ENCODE measurements around the gene KIF21A.

The KIF21A gene

DNA sequence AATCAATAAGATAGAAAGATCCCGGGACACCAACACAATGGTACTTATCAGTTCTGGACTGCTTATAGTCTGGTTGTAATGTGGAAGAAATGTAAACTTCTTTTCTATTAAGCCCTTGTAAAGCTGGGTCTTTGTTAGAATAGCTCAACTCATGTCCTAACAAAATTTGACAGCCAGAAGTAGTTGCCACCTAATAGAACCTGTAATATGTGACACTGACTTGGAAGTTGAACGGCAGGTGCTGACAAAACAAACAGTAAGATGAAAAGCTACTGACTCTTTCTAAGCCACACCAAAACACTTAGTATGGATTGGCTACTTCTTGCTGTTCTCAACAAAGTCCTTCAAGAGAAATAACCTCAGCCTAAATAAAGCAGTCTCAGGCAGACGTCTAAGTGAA lies 56.6 kb downstream of the KIF21A start:
- DNase-seq (ENCODE audit: low spot score) = no peak

DNA sequence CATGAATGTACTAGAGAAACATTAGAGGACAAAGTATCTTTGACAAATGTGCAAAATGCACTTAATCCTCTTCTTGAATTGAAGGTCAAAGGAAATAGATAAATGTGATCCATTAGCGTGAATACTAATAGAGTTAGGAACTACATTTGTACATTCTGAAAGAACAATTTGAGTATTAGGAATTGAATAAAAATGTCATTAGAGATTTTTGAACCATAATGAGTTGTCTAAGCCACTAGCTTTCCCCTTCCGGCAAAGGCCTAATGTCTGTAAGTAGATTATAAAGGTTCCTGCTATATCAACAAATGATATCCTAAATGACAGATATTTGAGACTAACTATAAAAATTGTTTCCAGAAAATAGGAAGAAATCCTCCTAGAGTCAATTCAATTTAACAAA lies 59.8 kb downstream of the KIF21A start:
- DNase-seq (ENCODE audit: low spot score) = no peak

DNA sequence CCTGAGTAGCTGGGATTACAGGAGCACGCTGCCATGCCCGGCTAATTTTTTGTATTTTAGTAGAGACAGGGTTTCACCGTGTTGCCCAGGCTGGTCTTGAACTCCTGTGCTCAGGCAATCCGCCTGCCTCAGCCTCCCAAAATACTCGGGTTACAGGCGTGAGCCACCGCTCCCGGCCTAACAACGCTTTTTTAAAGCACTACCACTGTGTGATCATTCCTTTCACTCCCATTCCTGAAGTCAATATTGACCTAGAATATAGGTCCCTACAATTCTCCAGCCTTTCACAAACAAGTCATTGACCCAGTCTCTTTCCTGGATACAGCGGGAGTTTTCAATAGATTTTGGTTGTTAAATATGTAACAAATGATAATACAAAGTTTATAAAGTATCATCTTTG lies 62.8 kb downstream of the KIF21A start:
- DNase-seq (ENCODE audit: low spot score) = no peak

DNA sequence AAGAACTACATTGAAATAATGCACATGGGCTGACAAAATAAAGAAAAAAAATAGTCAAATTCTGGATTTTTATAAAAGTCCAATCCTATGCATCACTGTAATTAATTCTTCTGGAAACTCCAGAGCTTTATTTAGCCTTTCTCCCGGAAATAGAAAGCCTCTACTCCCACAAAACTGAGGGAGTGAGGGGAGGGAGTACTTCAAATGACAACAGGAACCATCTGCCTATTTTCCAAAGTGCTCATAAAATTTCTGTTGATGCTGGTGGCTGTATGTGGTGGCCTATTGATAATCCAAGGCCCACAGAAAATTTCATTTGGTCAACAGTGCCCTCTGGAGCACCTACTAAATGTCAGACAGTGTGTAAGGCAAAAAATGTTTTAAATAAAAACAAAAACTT lies 64.6 kb downstream of the KIF21A start:
- DNase-seq (ENCODE audit: low spot score) = no peak

DNA sequence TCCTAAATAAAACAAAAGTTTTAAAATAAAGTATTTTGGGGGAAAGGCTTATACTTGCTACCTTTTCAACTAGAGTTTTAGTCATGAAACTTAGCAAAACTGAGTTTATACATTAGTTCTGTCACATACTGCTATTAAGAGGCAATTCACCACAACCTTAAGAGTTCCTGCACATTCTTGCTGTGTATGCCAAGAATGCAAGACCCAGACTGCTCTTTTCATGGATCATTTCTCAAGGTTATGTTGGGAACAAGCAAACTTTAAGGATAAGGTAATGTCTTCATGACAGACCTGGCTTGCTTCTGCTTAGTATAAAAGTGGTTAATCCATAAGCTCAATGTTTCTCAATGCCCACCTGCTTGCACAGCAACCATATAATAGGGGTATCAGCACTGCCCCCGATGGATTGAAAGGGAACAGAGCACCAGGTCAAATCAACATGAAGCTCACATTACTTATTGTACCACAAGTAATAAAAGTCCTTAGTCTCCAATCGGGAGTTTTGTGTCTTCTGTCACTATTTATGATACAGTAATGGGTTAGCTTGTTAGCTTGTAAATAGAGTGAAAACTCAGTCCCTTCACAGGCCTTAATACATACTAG lies 67.6 kb downstream of the KIF21A start:
- no peak for DNase-seq (ENCODE audit: low spot score)

DNA sequence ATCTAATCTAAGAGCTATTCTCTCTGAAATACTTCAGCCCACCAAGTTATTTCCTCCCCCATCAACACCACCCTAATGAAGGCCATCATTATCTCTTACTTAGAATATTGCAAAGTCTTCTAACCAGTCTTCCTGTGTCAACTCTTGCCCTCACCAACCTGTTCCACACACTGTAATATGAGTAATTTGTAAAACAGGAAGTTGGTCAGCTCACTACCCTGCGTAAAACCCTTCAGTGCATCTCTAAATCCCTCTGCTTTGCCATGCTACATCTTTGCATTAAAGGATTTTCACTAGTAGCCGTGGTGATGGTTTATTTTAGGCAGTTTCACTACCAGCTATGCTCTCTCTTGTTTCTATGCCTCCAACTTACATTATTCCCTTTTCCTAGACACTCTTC lies 70.0 kb downstream of the KIF21A start:
- DNase-seq (ENCODE audit: low spot score) = peak; percentile 11

DNA sequence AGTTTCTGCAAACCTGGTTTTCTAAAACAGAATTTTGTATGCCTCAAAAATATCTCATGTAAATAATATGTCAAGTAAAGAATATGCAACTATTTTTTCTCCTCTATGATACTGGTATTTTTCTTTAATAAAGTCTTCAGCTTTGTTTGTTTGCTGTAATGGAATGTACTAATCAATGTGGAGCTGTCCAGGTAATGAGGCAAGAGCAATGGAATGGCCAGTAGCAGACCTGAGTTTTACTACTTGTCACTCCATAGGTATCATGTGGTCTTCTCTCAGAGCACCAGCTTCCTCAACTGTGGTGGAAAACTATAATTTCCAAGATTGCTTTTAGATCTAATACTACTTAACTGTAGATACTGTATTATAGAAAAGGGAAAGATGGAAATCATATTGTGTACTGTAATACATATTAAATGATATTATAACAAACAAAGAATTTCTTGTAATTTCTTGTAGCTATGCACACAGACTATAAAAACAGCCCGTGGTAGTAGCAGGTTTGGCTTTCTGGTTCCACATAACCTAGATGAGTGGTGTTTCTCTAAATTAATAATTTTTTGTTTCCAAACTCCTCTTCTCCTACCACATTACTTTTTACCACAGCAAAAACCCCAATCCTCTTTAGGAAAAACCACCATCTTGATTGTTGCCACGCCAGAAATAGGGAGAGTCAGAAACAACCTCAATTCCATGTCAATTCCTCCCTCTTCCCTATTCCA lies 70.6 kb downstream of the KIF21A start:
- DNase-seq (ENCODE audit: low spot score) = no peak

DNA sequence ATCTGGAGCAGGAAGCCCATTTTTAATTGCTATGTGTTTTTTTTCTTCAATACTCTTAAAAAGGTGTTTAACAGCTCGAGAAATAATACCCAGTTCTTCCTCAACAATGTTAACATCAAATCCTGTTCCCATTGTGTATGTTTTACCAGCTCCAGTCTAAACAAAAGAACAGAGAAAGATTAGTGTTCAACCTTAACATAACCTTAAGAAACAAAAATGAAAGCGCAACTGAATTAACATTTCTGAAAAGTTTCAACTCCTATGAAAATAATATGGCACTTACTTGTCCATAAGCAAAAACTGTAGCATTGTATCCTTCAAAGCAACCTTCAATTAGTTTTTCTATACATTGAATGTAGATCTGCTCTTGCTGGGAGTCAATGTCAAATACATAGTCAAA lies 73.2 kb downstream of the KIF21A start:
- DNase-seq (ENCODE audit: low spot score) = no peak

DNA sequence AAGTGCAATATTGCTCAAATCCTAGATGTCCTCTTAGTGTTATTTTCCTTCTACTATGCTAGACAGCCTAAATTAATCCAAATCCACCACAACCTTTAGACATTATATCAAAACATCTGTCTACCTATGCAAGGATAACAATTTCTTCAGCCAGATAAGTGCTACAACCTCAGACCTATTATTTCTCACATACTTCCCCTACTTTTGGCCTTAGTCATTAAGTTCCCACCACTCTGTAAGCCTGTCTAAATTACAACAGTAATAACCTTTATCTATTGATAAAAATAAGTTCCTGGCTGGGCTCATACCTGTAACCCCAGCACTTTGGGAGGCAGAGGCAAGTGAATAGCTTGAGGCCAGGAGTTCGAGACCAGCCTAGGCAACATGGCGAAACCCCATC lies 74.0 kb downstream of the KIF21A start:
- no peak for DNase-seq (ENCODE audit: low spot score)

DNA sequence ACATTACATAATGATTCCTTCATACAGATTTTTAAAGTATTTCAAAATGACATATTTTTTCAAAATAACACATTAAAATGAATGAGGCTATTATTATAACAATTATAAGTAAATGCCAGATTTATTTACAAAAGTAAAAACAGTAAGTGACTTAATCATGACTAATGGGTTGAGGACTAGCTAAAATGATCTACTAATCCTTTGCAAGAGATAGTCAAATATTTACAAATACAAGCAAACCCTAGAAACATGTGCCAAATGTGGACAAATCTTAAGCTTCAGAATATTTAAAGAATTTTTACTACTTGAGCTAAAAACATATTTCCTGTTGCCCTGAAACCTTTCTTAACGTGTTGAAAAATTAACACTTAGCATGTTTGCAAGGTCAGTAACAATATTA lies 74.8 kb downstream of the KIF21A start:
- DNase-seq (ENCODE audit: low spot score) = no peak

DNA sequence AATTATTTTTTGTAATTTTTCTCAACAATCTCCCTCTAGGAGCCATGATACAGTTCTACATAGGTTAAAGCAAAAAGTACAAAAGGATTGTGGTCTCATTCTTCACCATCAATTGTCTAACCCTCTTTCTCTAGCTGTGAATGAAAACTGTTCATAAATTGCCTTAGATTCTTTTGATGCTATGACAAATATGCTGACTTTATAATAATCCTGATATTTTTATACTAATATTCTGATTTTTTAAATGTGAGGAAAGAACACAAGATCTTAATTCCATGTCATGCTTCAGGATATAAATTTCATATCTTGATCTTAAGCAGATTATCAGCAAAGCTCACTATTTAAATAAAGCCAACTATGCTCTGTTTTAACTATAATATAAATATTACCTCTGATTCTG lies 75.4 kb downstream of the KIF21A start:
- no peak for DNase-seq (ENCODE audit: low spot score)

DNA sequence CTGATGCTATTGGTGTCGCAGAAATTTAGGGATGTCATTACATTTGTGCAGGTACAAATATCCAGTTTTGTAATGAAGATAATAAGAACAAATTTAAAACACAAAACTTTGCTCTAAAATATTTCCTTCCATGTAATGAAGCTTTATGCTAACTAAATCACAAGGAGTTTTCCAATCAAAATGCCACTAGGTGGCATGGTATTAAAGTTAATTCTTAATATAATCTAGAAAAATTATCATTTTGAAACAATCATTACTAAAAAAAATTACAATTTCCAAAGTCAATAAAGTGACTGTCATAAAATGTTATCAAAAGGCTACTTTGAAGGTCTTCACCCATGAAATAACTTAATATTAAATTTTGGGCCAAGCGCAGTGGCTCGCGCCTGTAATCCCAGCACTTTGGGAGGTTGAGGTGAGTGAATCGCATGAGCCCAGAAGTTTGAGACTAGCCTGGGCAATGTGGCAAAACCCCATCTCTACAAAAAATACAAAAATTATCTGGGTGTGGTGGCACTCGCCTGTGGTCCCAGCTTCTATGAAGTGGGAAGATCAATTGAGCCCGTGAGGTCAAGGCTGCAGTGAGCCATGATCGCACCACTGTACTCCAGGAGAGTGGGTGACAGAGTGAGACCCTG lies 77.4 kb downstream of the KIF21A start:
- no peak for DNase-seq (ENCODE audit: low spot score)

DNA sequence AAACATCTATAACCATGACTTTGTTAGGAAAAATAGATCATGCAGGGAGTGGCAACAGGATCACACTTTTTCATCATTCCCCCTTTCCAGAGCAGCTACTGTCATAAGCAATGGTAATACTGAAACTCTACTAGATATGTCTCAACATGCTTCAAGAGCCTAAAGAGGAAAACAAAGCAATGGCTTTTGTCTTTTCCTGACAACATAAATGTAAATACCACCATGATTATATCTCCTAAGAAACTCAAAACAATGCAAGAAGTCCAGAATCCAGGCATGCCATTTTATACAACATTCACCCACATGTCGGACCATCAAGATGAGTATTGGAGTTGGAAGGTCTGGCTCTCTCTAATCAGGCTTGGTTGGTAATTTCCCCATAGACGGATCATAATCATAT lies 78.7 kb downstream of the KIF21A start:
- no peak for DNase-seq (ENCODE audit: low spot score)

DNA sequence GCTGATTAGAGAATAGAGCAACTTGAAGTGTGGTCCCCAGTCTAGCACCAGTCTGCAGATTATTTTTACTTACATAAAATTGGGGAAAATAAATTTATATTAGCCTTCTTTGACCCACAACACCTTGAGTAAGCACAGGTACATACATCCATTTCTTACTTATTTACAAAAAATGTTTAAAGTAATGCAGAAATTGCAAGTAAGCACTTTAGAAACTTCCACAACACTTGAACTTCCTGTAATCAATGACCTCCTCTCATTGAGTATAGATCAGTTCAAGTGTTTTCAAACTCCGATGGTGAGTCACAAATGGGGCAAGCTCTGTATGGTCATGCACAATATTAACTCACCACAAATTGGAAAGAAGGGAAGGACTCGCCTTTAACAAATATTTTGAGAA lies 83.3 kb downstream of the KIF21A start:
- DNase-seq (ENCODE audit: low spot score) = no peak

DNA sequence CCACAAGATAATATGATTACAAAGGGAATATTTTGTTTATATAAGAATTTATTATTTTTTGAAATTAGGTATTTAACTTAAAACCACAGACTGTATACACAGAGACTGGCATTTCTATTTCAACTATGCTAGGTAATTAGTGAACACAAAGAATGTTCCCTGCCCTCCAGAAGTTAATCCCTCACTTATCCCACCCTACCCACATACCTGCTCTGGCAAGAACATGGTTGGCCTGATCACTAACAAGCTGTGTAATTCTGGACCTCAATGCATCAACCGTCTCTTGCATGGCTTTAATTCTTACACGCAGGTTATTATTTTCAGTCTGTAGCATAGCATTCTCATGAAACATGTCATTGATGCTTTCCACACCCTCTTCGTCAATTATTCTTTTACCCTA lies 85.9 kb downstream of the KIF21A start:
- DNase-seq (ENCODE audit: low spot score) = no peak

DNA sequence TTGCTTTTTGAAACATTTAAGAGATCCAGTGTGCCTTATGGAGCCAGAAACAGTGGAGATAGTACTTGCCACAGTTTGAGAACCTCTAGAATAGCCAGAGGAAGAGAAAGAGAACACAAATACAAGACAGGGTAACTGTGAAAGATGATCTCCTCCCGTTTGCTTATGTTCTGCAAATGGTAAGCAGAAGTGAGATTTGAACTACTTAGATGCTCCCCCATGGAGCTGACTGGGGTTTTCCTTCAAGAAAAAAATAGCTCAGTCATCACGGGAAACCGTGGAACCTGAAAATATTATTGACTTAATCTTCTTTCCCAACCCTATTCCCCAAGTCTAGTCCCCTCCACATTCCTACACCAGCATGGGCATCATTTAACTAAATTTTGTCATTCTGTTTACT lies 87.1 kb downstream of the KIF21A start:
- no peak for DNase-seq (ENCODE audit: low spot score)

DNA sequence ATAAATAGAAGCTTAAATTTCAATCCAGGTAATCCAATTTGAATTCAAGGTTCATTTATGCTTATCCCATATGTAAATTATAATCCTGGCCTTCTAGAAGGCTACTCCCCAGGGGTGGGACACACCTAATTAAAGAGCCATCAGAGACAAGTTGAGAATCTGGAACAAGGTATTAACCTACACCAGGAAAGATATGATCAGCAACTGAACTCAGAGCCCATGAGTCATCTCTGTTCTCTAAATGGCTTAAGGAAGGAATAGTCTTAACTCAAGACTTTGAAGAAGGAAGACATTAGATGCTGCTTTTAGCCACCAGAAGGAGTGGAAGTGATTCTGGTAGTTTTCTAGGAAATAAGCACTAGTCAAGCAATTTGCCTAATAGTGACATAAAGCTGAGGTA lies 88.0 kb downstream of the KIF21A start:
- no peak for DNase-seq (ENCODE audit: low spot score)

DNA sequence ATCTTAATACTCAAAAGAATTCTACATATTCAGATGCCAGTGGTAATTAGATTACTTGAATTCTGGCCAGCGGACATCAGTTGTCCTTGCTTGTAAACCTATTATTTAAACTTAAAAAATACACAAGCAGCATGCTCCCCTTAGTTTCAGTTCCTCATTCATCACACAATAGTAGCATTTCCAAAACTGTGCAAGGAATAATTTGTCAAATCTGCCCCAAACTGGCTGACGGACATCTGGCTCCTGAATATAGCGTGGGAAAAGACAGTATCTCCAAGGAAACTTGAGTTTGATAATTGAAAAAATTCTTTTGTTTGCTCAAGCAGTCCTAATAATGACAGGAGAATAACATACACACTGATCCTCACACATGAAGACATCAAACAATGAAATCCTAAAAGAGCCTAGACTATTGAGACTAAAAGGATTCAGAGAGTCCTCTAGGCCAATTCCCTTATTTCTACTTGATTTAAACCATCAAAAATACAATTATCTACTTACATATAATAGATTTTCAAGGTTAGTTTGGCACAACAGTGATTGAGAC lies 90.4 kb downstream of the KIF21A start:
- no peak for DNase-seq (ENCODE audit: low spot score)

DNA sequence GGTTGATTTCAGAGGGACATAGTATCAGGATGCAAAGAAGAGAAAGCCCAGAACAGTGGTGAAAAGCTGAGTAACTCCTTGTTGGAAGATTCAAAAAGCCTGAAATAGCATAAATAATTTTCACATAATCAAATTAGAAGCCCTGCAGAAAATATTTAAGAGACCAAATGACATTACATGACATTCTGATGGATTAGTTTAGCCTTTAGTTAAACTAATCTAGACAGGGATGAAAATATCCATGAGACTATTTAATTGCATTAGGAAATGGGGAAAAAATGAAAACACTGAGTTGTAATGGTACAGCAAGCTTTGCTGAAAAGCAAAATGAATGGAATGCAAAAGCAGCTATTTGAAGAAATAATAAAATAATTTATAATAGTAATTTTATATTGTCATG lies 91.8 kb downstream of the KIF21A start:
- DNase-seq (ENCODE audit: low spot score) = no peak

DNA sequence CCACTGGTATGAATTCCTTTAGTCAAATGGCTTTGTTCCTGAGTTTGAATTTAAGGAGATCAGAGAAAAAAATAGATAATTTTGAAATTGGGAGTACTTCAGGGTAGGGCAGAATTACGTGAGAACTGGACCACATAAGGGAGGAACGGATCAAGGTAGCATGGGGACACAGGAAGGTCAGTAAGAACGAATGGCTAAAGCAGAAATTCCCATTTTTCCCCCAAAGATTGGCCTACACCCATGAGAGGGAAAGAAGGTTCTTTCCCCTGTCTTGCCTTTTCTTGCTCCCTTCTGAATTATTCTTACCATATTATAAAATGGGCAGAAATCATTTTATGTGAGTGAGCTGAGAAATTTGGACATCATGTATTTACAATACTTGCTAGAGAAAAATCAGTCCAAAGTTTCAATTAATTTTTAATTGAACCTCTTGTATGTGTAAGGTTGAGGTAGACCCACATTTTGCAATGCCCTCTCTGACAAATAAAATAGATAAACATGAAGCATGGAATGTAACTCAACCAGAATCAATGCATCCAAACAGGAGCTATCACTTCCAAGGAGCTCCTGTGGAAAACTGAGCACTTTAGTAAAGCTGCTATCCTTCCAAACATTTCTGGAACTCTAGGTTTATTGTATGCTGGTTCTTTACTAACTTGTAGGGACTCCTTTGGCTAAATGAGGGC lies 93.8 kb downstream of the KIF21A start:
- no peak for DNase-seq (ENCODE audit: low spot score)

DNA sequence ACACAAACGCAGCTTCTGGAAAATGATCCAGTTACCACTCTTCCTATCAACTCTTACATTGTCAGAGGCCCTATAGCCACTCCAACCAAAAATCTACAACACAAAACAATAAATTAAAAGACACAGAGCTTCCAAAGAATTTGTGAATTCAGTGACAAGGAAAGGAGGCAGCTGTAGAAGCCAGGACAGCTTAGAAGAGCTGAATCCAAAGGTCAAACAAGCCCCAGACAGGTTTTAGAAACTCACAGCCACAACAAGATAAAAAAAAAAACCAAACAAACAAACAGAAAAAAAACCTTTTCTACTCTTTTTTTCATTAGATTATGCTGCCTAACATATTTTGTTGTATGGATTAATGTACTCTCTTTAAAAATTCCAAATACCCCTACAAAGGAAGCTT lies 94.4 kb downstream of the KIF21A start:
- DNase-seq (ENCODE audit: low spot score) = no peak

DNA sequence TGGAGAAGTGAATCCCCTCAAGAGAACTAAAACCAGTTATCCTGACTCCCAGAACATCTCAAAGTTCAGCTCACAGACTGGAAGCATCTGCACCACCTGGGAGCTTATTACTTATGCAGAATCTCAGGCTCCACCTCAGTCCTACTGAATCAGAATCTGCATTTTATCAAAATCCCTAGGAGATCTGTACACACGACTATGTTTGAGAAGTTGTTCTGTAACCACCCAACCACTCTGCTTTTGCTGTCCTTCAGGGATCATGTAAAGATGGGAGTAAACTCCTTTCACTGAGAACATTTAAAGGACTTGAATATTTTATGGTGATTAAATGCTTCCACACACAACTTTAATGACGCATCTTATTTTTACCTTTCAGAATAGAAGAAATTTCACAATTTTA lies 98.0 kb downstream of the KIF21A start:
- DNase-seq (ENCODE audit: low spot score) = no peak

DNA sequence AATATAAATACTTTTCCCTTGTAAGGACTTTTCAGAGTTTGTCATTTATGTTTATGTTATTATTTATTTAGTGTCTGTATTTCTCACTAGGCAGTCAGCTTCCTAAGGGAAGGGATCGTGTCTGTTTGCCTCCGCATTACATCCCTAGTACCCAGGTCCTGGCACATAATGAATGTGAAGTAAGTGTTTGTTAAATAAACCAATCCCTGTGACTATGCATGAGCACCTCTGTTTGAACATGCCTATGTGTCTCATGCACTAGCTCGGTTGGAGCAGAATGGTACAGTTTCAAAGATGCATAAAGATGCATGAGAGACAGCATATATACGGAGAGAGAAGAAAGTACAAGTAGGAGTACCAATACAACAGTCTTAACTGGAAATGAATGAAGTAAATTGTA lies 99.3 kb downstream of the KIF21A start:
- no peak for DNase-seq (ENCODE audit: low spot score)
